GM10266 (cell line): Measurements from ENCODE around the gene SACM1L.

ENCODE experiments used
- DNase-seq: peaks from one replicate; pipeline ENCODE4 v3.0.0; 2012; ENCODE audit errors: extremely low spot score
- CTCF ChIP-seq: IDR thresholded peaks from 2 replicates; pipeline ENCODE4 v1.5.1; 2012; ENCODE audit warnings: mild to moderate bottlenecking, low read depth; ENCODE audit not compliant: control insufficient read depth, insufficient read depth; ENCODE audit errors: missing control alignments

Gene SACM1L

GRCh38 chr3:45781841-45782240 lies 92.6 kb downstream of the SACM1L start:
- TF ChIP-seq CTCF: no peak
- DNase-seq: no peak

DNA sequence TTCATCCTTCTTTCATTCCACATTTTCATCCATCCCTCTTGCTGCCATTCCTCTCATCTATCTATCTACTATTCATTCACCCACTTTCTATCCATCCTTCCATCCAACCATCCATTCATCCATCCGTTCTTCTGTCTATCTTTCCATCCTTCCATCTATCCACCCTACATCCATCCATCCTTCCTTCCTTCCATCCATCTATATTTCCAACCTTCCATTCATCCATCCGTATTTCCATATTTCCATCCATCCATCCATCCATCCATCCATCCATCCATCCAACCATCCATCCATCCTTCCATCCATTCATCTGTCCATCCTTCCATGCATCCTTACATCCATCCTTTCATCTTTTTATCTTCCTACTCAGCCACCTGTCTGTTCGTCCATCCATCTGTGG lies 93.2 kb downstream of the SACM1L start:
- TF ChIP-seq CTCF: no peak
- no peak for DNase-seq

GRCh38 chr3:45783667-45784066 lies 94.5 kb downstream of the SACM1L start:
- no peak for TF ChIP-seq CTCF
- DNase-seq: no peak

- no peak for TF ChIP-seq CTCF
- DNase-seq: no peak
These were observed 96.5 kb downstream of the SACM1L start for GRCh38 chr3:45785605-45786150.

- DNase-seq: no peak
- no peak for TF ChIP-seq CTCF
These were observed 97.8 kb downstream of the SACM1L start for GRCh38 chr3:45786801-45787495.

DNA sequence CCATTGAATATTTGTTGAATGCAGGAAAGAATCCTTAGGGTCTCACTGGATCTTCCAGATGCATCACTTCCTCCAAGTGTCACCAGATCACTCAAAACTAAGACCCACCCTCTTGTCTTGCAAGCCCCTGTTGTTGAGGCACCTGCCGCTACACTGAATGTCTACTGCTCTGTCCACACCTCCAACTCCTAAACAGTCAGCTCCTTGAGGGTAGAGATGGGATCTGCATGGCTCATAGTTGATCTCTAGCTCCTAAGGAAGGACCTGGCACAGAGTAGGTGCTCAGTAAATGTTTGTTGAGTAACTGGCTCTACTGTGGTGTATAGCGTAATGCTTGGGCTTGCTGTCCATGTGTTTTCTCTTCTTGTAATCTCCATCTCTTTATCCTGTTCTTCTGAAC lies 98.4 kb downstream of the SACM1L start:
- no peak for DNase-seq
- TF ChIP-seq CTCF: no peak

GRCh38 chr3:45789235-45789812 lies 100.1 kb downstream of the SACM1L start:
- no peak for TF ChIP-seq CTCF
- no peak for DNase-seq
